HEK293 (cell line): Measurements from ENCODE around the gene CLDN16.

Experiments used
- CTCF ChIA-PET: fragments of 350-600 bp; formaldehyde crosslinking; extraction: SDS; loops from one replicate; lab custom pipeline; 2021; ENCODE audit warnings: antibody characterized with exemption; lab: Yijun Ruan, JAX
- POLR2A ChIA-PET: fragments of 300-600 bp; formaldehyde crosslinking; extraction: SDS; loops from one replicate; lab custom pipeline; 2020; ENCODE audit warnings: antibody characterized with exemption, inconsistent platforms; lab: Yijun Ruan, JAX
- H3K27ac ChIP-seq: fragments of 200-500 bp; sonication (Bioruptor generic); 2 replicates; pipeline ENCODE4 v1.5.1; 2014; ENCODE audit warnings: low read depth, low read length, control low read depth, inconsistent platforms; ENCODE audit errors: extremely low read depth
- H3K36me3 ChIP-seq, 2 experiments: fragments of 200-500 bp in 1 of 2; sonication (Bioruptor generic) in 1 of 2; 1 replicate in 1 of 2; 2 replicates in 1 of 2; pipeline ENCODE4 v1.5.1; 2014 to 2017; ENCODE audit warnings: inconsistent platforms in 2 of 2, low read length in 2 of 2; ENCODE audit not compliant: control insufficient read depth in 2 of 2, insufficient read depth in 1 of 2
- H3K4me1 ChIP-seq: fragments of 200-500 bp; sonication (Bioruptor generic); 2 replicates; pipeline ENCODE4 v1.5.1; 2014; ENCODE audit warnings: mild to moderate bottlenecking, low read length, inconsistent platforms; ENCODE audit not compliant: control insufficient read depth, insufficient read depth
- H3K4me3 ChIP-seq: 2 replicates; pipeline ENCODE4 v1.5.1; 2011; ENCODE audit warnings: low read depth, mild to moderate bottlenecking, control low read depth, low read length, moderate library complexity
- H3K9me3 ChIP-seq: fragments of 200-500 bp; sonication (Bioruptor generic); 2 replicates; pipeline ENCODE4 v1.5.1; 2014; ENCODE audit warnings: low read depth, low read length, inconsistent platforms; ENCODE audit not compliant: control insufficient read depth, insufficient read depth
- BCL11A ChIP-seq: fragments of 450-650 bp; formaldehyde crosslinking; IDR thresholded peaks from 2 replicates; pipeline ENCODE4 v1.5.1; 2016; ENCODE audit warnings: low read depth, missing biosample characterization, missing genetic modification characterization
- HOXA7 ChIP-seq: sonication (generic); formaldehyde crosslinking; IDR thresholded peaks from 2 replicates; pipeline ENCODE4 v1.8.1; 2022; ENCODE audit warnings: missing genetic modification reagents, borderline replicate concordance
- KLF1 ChIP-seq: fragments of 450-650 bp; formaldehyde crosslinking; IDR thresholded peaks from 2 replicates; pipeline ENCODE4 v1.5.1; 2016; ENCODE audit warnings: missing biosample characterization, missing genetic modification characterization
- KLF10 ChIP-seq: fragments of 450-650 bp; IDR thresholded peaks from 2 replicates; pipeline ENCODE4 v1.5.1; 2018; ENCODE audit warnings: missing biosample characterization, mild to moderate bottlenecking, missing genetic modification characterization
- KLF9 ChIP-seq: fragments of 450-650 bp; formaldehyde crosslinking; IDR thresholded peaks from 2 replicates; pipeline ENCODE4 v1.5.1; 2016; ENCODE audit warnings: missing biosample characterization, missing genetic modification characterization, low read depth
- MZF1 ChIP-seq: fragments of 450-650 bp; formaldehyde crosslinking; IDR thresholded peaks from 2 replicates; pipeline ENCODE4 v1.5.1; 2017; ENCODE audit warnings: missing biosample characterization, missing genetic modification characterization, borderline replicate concordance
- TRIM28 ChIP-seq: IDR thresholded peaks from 2 replicates; pipeline ENCODE4 v1.6.1; 2011; ENCODE audit warnings: low read length, control low read depth, borderline replicate concordance
- YY2 ChIP-seq: fragments of 450-650 bp; formaldehyde crosslinking; IDR thresholded peaks from 2 replicates; pipeline ENCODE4 v1.5.1; 2016; ENCODE audit warnings: missing biosample characterization, missing genetic modification characterization
- ZFHX2 ChIP-seq: fragments of 450-650 bp; formaldehyde crosslinking; conservative IDR thresholded peaks from 2 replicates; pipeline ENCODE4 v1.5.1; 2016; ENCODE audit warnings: missing biosample characterization, missing genetic modification characterization
- ZFP37 ChIP-seq: fragments of 450-650 bp; formaldehyde crosslinking; IDR thresholded peaks from 2 replicates; pipeline ENCODE4 v1.5.1; 2016; ENCODE audit warnings: missing biosample characterization, missing genetic modification characterization
- ZNF174 ChIP-seq: fragments of 450-650 bp; formaldehyde crosslinking; IDR thresholded peaks from 2 replicates; pipeline ENCODE4 v1.5.0; 2017; ENCODE audit warnings: missing biosample characterization, mild to moderate bottlenecking, missing genetic modification characterization
- ZNF2 ChIP-seq: fragments of 450-650 bp; formaldehyde crosslinking; IDR thresholded peaks from 2 replicates; pipeline ENCODE4 v1.5.1; 2016; ENCODE audit warnings: missing biosample characterization, missing genetic modification characterization
- ZNF223 ChIP-seq: fragments of 450-650 bp; formaldehyde crosslinking; IDR thresholded peaks from 2 replicates; pipeline ENCODE4 v1.5.1; 2016; ENCODE audit warnings: missing biosample characterization, missing genetic modification characterization
- ZNF274 ChIP-seq, 2 experiments: fragments of 200-500 bp in 1 of 2; fragments of 450-650 bp in 1 of 2; sonication (Bioruptor generic) in 1 of 2; formaldehyde crosslinking in 1 of 2; IDR thresholded peaks; 2 replicates each; pipeline versions ENCODE4 v1.5.1 to v1.6.1; 2014 to 2016; ENCODE audit warnings: borderline replicate concordance in 1 of 2, inconsistent platforms in 1 of 2, low read length in 1 of 2, missing biosample characterization in 1 of 2, missing genetic modification characterization in 1 of 2
- ZNF530 ChIP-seq: fragments of 450-650 bp; formaldehyde crosslinking; IDR thresholded peaks from 2 replicates; pipeline ENCODE4 v1.5.1; 2016; ENCODE audit warnings: low read depth, missing biosample characterization, missing genetic modification characterization
- ZNF610 ChIP-seq: fragments of 450-650 bp; formaldehyde crosslinking; IDR thresholded peaks from 2 replicates; pipeline ENCODE4 v1.5.1; 2016; ENCODE audit warnings: missing biosample characterization, missing genetic modification characterization, borderline replicate concordance
- ZNF677 ChIP-seq: fragments of 450-650 bp; IDR thresholded peaks from 2 replicates; pipeline ENCODE4 v1.5.0; 2018; ENCODE audit warnings: missing biosample characterization, mild to moderate bottlenecking, missing genetic modification characterization, moderate library complexity
- ZSCAN16 ChIP-seq: fragments of 450-650 bp; formaldehyde crosslinking; IDR thresholded peaks from 2 replicates; pipeline ENCODE4 v1.5.1; 2016; ENCODE audit warnings: missing biosample characterization, missing genetic modification characterization
- ZSCAN23 ChIP-seq: fragments of 450-650 bp; formaldehyde crosslinking; IDR thresholded peaks from 2 replicates; pipeline ENCODE4 v1.5.1; 2016; ENCODE audit warnings: missing biosample characterization, missing genetic modification characterization
- ZSCAN30 ChIP-seq: fragments of 450-650 bp; IDR thresholded peaks from 2 replicates; pipeline ENCODE4 v1.5.1; 2018; ENCODE audit warnings: missing biosample characterization, mild to moderate bottlenecking, missing genetic modification characterization, moderate library complexity
- TF ChIP-seq, protein P1 (sequence below): fragments of 450-650 bp; formaldehyde crosslinking; IDR thresholded peaks from 2 replicates; pipeline ENCODE4 v1.5.1; 2016; ENCODE audit warnings: missing biosample characterization, missing genetic modification characterization
- TF ChIP-seq, protein P2 (sequence below): fragments of 450-650 bp; formaldehyde crosslinking; IDR thresholded peaks from 2 replicates; pipeline ENCODE4 v1.5.1; 2016; ENCODE audit warnings: missing biosample characterization, missing genetic modification characterization

The CLDN16 gene

DNA sequence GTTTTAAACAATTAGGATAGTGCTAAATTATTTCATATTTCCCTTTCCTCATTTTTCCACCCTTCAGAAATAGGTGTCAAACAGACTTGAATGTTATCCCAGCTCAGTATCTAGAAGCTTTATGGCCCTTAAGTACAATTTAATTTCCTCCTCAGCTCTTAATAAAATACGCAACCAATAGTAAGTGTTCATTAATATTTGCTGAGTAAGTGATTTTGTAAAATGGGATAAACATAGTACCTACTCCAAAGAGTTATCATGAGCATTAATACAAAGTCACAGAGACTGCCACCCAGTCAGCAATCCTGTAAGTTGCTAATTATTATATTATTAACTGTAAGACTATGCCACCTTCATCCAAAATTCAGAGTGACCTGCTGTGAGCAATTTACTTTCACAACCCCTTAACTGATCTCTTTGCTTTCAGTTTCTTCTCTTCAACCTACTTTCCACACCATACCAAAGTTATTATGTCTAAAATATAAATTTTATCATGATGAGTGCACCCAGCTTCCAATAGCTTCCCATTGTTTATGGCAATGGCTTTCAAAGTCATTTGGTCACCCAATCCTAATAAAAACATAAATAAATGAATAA is 35.0 kb upstream of the CLDN16 start:
- H3K27ac ChIP-seq: no peak overlapping the region
- TF ChIP-seq HOXA7 (CRISPR knock-in tag) (no peak), ZNF223 (tag by site-specific recombination) (no peak), ZFHX2 (no peak), KLF10 (tag by site-specific recombination) (no peak), ZFP37 (no peak), BCL11A (tag by site-specific recombination) (no peak), ZSCAN16 (tag by site-specific recombination) (no peak), YY2 (tag by site-specific recombination) (no peak)
- TF ChIP-seq, protein P1, sequence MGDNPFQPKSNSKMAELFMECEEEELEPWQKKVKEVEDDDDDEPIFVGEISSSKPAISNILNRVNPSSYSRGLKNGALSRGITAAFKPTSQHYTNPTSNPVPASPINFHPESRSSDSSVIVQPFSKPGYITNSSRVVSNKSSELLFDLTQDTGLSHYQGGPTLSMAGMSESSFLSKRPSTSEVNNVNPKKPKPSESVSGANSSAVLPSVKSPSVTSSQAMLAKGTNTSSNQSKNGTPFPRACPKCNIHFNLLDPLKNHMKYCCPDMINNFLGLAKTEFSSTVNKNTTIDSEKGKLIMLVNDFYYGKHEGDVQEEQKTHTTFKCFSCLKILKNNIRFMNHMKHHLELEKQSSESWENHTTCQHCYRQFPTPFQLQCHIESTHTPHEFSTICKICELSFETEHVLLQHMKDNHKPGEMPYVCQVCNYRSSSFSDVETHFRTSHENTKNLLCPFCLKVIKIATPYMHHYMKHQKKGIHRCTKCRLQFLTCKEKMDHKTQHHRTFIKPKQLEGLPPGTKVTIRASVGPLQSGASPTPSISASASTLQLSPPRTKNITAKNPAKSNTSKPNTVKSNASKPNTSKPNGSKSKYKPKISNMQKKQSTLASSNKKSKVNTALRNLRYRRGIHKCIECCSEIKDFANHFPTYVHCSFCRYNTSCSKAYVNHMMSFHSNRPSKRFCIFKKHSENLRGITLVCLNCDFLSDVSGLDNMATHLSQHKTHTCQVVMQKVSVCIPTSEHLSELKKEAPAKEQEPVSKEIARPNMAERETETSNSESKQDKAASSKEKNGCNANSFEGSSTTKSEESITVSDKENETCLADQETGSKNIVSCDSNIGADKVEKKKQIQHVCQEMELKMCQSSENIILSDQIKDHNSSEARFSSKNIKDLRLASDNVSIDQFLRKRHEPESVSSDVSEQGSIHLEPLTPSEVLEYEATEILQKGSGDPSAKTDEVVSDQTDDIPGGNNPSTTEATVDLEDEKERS: no peak
- CTCF ChIA-PET: interaction anchor here (0.9 to 1.4 kb wide), 3 partner anchors 13 to 130 kb away, joined by 3 to 4 read pairs (median 3); partner anchors contain the start of gene CLDN1
- H3K4me3 ChIP-seq: no peak overlapping the region
- H3K4me1 ChIP-seq: no peaks in the 10 kb centered on the region
- POLR2A ChIA-PET: no interaction called here
- H3K36me3 ChIP-seq: no peaks in the 10 kb centered on the region
- H3K9me3 ChIP-seq: no peaks in the 10 kb centered on the region

DNA sequence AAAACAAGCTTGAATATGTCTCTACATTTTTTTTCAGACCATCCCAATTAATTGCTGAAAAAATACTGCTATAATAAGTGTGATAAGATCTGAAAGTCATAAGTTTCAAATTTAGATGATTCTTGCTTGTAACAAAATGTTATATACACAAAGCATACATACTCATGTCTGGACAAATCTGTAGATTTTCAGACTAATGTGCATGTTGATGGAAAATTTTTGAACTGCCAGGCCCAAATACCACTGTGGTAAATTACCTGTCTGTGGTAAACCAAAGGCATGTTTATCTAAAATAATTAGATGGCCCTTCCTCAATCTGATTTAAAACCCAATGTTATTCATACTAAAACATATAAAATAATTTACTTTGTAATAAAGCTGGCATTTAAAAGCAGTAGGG is 31.7 kb upstream of the CLDN16 start:
- ChIA-PET POLR2A (no interaction called here), CTCF (interaction anchor here (1.0 kb wide), 1 partner anchor 42 kb away, joined by 3 read pairs; no protein-coding TSS in a partner anchor)
- Histone ChIP-seq H3K4me3 (no peak overlapping the region), H3K27ac (no peak overlapping the region), H3K9me3 (no peaks in the 10 kb centered on the region), H3K4me1 (no peaks in the 10 kb centered on the region), H3K36me3 (no peaks in the 10 kb centered on the region)
- no peak for TF ChIP-seq ZNF274 (IDR thresholded peaks at IDR 0.05; ENCODE audit: low read length)
- TF ChIP-seq ZNF274 (tag by site-specific recombination; IDR thresholded peaks at IDR 0.05; ENCODE audit: borderline replicate concordance): no peak
- TF ChIP-seq ZNF677 (tag by site-specific recombination): no peak
- TF ChIP-seq ZSCAN23 (tag by site-specific recombination): no peak
- no peak for TF ChIP-seq ZNF530 (tag by site-specific recombination)
- no peak for TF ChIP-seq ZNF174 (tag by site-specific recombination)

DNA sequence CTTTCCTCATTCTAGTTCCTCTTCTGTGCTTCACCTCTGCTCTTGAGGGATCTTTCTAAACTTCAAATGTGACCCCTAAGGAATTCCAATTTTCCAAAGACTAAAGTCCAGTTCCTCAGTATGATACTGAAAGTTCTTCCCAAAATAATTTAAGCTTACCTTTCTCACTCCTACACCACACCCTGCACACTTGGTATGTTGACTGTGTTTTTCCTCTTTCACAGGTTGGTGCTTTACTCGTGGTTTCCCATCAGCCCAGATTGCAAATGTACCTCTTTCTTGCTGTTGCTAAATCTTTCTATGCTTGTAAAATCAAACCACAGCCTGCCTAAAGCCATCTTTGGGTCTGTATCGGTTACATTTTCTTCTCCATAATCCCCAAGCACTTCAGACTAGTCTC is 30.5 kb upstream of the CLDN16 start:
- POLR2A ChIA-PET: no interaction called here
- Histone ChIP-seq H3K4me1 (no peaks in the 10 kb centered on the region), H3K36me3 (no peaks in the 10 kb centered on the region)
- no peak for TF ChIP-seq ZSCAN30
- no peak for TF ChIP-seq MZF1 (tag by site-specific recombination)
- TF ChIP-seq TRIM28: no peak
- no peak for TF ChIP-seq KLF1 (tag by site-specific recombination)
- no peak for TF ChIP-seq ZNF2 (tag by site-specific recombination)
- TF ChIP-seq KLF9 (tag by site-specific recombination): no peak
- TF ChIP-seq ZNF610 (tag by site-specific recombination): no peak
- TF ChIP-seq, protein P2, sequence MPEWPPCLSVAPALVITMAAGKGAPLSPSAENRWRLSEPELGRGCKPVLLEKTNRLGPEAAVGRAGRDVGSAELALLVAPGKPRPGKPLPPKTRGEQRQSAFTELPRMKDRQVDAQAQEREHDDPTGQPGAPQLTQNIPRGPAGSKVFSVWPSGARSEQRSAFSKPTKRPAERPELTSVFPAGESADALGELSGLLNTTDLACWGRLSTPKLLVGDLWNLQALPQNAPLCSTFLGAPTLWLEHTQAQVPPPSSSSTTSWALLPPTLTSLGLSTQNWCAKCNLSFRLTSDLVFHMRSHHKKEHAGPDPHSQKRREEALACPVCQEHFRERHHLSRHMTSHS (tag by site-specific recombination): no peak
- TF ChIP-seq, all 188 proteins: peak for 0
- CTCF ChIA-PET: interaction anchor here (0.7 kb wide), 1 partner anchor 37 kb away, joined by 3 read pairs; no protein-coding TSS in a partner anchor
- Histone ChIP-seq H3K4me3 (no peak overlapping the region), H3K9me3 (no peaks in the 10 kb centered on the region), H3K27ac (no peak overlapping the region)
